Pulmonary artery endothelial cell (primary cell): ENCODE data around the gene PHIP. TPM values are rescaled to one million over a fixed set of nuclear protein-coding genes. Genes with fewer than 3 reads are reported as not detected.

Experiments used
- DNase-seq: peaks from one replicate; pipeline ENCODE4 v3.0.0-alpha.2; 2011; ENCODE audit warnings: low read depth, low spot score
- total RNA-seq: library from RNA; depleted of rRNA; stranded (reverse); fragments of >200 nt; gene quantifications from 2 replicates; pipeline ENCODE4 v1.2.3, GENCODE V29; 2014

PHIP gene
- total RNA-seq, 1 donor from 2014 or later: 19.0 TPM

DNA sequence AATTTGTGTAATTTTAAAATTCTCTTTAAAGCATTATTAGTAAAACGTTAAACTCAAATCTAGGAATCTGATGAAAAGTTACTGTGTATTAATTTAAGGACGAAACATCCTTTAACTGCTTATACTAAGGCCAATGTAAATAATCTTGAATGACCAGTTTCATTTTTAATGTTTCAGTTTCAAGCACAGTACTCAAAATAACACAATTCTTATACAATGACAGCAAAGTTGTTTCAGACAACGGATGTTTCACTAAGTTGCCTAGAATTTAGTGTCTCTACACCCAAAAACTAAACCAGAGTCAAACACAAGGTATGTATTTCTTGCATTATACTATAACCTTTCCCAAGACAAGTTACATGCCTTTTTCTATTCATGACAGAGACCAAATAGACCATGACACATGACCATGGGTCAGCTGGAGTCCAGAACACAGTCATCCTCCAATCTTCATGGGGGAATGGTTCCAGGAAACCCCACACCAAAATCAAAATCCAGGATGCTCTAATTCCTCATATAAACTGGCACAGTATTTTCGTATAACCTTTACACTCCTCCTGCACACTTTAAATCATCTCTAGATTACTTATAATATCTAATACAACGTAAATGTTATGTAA is 7.7 kb downstream of the PHIP start:
- DNase-seq: no peak

DNA sequence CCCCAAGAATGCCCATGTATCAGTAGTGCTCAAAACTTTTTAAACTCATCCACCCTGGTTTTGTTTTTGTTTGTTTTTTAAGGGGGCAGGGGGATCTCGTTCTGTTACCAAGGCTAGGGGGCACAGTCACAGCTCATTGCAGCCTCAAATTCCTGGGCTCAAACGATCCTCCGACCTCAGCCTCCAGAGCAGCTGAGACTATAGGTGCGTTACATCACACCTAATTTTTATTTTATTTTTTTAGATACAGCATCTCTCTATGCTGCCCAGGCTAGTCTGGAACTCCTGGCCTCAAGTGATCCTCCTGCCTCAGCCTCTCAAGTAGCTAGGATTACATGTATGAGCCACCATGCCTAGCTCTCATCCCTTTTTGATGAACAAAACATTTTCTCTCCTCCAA is 11.2 kb downstream of the PHIP start:
- DNase-seq: no peak

- no peak for DNase-seq
Measured at GRCh38 chr6:79066330-79066729, 11.7 kb downstream of the PHIP start.

DNA sequence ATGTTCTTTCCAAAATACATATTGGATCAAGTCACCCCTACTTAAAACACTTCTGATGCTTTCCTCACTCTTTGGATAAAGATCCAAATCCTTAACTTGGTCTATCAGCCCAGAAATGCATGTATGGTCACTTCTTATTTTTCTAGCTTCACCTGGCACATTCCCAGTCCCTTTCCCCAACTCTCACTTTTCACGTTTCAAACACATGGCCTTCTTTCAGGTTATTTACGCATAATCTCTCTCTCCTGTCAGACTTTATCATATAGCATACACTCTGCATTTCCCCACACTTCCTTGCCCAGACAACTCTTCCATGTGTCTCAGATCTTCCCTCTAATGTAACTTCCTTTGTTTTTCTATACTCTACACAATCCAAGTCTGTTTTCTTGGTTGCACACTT is 12.8 kb downstream of the PHIP start:
- no peak for DNase-seq

- DNase-seq: no peak
Measured at GRCh38 chr6:79064635-79065034, 13.4 kb downstream of the PHIP start.

DNA sequence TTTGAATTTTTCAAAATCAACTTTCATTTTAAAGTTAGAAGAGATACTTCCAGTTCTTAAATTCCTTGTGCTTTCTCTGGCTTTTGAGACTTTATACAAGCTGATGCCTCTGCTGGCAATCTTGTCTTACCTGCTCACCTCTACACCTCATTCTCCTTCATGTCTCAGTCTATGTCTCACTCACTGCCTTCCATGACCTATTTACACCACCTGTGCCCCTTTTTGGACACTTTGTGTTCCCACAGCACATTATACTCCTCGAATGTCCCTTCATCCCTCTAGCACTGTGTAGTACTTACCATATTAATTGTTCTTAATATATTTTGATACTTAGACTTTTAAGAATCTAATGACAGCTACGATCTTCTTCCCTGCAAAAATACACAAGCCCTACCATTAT is 15.3 kb downstream of the PHIP start:
- DNase-seq: no peak

- DNase-seq: no peak
Measured at GRCh38 chr6:79057746-79058145, 20.3 kb downstream of the PHIP start.

DNA sequence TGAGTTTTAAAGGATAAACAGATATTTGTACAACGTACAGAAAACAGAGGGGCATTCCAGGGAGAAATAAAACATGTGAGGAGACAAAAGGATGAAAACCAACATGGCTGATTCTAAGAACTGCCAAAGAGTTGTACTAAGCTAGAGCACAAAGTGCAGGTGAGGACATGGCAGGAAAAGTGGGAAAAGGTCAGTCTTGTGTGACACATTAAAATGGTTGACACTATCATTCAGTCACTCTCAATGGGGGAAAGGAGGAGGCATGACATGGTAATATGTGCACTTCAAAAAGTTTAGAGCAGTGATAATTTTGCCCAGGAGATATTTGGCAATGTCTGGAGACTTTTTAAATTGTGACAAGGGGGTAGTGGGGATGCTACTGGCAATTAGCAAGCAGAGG is 21.8 kb downstream of the PHIP start:
- DNase-seq: no peak

DNA sequence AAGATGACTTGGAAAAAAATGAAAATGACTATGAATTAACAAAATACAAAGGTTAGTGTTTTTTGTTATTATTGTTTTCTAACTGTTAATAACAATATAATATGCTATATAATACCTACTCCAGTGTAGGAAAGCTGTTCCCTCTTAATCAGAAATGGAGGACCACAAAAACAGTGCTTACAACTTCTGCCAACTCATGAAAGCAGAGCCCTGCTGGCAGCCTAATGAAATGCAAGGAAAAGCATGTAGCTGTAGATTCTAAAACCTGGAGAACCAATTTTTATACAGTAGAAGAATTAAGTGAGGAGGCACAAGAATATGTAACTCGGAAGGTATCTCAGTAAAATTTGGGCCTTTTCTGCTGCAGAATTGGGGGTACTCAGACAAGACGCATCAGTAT is 29.4 kb downstream of the PHIP start:
- DNase-seq: no peak

DNA sequence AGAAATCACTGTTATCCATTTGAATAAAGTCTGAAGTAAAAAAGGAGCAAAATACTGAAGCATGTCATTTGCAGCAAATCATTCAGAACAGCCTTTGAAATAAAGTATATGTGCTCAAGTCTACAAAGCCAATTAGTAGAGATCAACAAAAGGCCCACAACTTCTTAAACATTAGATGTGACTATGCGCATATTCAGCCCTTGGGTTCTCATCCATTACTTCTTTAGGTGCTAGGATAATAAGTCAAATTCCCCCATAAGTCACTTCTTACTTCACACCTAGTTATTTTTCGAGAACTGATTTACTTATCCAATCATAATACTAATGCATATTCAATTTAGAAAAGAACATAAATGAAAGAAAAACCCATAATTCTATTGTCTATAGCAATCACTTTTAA is 31.0 kb downstream of the PHIP start:
- DNase-seq: no peak

- DNase-seq: no peak
Measured at GRCh38 chr6:79045966-79046365, 32.1 kb downstream of the PHIP start.

DNA sequence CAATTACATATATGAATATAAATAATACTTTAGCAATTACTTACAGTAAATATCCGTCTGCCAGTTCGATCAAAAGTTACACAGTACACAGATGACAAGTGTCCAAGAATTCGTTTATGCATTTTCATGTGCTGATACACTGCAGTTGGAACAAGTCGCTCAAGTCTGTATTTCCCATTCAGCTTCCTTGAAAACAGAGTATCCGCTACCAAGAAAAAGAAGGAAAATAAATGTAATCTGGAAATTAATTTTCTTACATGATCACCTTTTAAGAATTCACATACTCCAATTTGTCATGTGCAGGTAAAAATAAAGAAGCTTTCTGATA is 35.3 kb downstream of the PHIP start:
- no peak for DNase-seq

DNA sequence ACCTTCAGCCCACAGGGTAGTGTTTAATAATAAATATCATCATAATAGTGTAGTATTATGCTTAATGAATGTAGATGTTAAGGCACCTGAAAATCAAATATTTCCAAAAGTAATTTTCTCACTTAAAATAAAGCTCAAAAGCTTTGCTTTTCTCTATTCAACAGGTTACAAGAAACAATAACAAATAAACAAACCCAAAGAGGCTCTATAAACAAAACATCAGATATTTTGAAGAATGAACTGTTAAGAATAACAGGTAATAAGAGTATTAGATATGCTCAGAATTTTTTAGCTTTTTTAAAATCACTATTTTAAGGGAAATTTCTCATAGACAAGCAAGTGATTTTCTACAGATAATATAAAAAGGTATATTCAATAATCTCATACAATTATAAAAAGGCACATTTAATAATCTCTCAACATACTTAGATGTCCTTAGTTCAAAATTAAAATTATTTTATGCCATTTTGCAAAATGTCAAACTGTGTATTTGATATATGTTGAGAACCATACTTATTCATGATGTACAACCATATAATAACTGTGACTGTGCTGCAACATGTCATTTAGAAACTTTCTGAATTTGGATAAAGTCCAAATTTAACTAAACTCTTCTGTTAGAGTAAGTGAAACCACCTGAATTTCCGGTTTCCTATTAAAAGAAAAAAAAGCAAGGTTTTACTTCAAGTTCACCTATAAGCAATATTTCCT is 35.8 kb downstream of the PHIP start:
- no peak for DNase-seq

GRCh38 chr6:79040083-79040482 is 38.0 kb downstream of the PHIP start:
- DNase-seq: no peak

- DNase-seq: no peak
Measured at GRCh38 chr6:79038061-79038460, 40.0 kb downstream of the PHIP start.

DNA sequence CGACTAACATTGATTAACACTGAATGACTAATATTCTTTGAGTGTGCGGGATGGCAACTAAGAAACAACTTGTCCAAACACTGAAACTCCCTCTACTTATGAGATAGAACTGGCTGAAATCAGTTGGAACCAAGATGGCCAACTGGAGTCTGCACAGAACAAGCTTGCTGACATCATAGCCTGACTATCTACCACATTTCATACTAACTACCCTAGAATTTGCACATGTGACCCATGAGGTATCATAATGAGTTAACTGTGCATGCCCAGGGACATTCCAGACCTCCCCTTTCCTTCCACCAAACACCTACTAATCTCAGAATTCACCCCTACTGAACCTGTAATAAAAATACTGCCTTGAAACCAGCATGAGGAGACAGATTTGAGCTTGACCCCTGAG is 43.2 kb downstream of the PHIP start:
- no peak for DNase-seq

- DNase-seq: no peak
Measured at GRCh38 chr6:79033279-79033678, 44.8 kb downstream of the PHIP start.

- DNase-seq: no peak
Measured at GRCh38 chr6:79031821-79032590, 46.0 kb downstream of the PHIP start.

- DNase-seq: no peak
Measured at GRCh38 chr6:79030511-79030910, 47.5 kb downstream of the PHIP start.

GRCh38 chr6:79030023-79030422 is 48.0 kb downstream of the PHIP start:
- no peak for DNase-seq

DNA sequence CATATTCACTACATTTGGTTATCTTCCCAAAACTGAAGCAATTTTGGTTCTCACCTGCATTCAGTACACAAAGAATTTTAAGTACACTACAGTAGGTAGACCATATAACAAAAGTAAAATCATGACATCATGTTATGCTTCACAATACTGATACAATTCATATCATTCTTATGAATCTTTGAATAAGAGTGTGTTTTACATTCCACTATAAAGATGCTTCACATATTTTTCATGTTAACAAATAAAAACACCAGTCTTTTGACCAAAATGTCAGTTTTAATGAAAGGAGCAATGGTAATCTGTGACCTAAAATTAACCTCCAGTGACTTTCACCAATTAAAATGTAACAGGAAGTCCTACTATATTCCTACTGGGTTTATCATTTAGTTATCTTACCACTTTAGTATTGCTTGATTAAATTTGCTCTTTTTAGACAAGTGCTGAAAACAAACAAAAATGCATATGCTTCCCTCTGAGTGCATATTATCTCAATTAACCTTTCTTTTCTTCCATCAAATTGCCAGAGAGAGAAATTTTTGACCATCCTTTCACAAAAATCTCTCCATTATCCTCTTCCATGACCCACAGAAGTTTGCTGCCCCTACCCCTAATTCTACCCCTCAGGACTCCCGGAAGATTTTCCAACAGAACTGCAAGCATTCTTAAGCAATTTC is 49.3 kb downstream of the PHIP start:
- no peak for DNase-seq

GRCh38 chr6:79011940-79012339 is 66.1 kb downstream of the PHIP start:
- DNase-seq: no peak
